Activated T-helper 1 cell treated with Interleukin-2 at 50 U/mL for 16 hours (primary cell): ENCODE measurements around the gene TSPYL1.
"Not testable (repeated sequence)": the region's sequence is repeated elsewhere in the genome, so short reads cannot be mapped to it uniquely, and the experiment has no call there.

Experiments
- DNase-seq: peaks from one replicate; pipeline ENCODE4 v3.0.0-alpha.2; 2020; ENCODE audit warnings: low read depth

Gene TSPYL1

GRCh38 chr6:116279232-116280160 lies at the start of gene TSPYL1:
TSS of gene TSPYL1 (minus strand) at chr6:116279930. CDS start at chr6:116279830, 100 bp downstream.
- DNase-seq: peak; percentile 89

DNA sequence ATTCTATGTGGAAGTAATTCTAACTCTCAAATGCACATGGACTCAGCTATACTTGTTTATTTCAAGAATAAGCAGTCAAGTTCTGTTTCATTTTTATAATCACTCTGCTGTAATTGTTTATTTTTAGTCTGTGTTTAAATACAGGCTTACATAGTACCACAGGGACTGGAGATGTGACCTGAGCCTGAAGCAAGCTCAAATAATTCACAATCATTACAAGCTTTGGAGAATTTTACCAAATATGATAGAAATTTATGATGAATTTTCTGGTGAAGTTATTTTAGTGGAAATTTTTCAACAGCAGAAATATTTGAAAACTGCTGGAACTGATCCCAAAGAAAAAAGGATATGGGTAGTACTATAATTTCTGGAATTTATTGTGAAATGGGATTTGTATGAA lies 49.4 kb upstream of the TSPYL1 start:
- no peak for DNase-seq

GRCh38 chr6:116328528-116328903 lies 48.8 kb upstream of the TSPYL1 start:
- DNase-seq: no peak

DNA sequence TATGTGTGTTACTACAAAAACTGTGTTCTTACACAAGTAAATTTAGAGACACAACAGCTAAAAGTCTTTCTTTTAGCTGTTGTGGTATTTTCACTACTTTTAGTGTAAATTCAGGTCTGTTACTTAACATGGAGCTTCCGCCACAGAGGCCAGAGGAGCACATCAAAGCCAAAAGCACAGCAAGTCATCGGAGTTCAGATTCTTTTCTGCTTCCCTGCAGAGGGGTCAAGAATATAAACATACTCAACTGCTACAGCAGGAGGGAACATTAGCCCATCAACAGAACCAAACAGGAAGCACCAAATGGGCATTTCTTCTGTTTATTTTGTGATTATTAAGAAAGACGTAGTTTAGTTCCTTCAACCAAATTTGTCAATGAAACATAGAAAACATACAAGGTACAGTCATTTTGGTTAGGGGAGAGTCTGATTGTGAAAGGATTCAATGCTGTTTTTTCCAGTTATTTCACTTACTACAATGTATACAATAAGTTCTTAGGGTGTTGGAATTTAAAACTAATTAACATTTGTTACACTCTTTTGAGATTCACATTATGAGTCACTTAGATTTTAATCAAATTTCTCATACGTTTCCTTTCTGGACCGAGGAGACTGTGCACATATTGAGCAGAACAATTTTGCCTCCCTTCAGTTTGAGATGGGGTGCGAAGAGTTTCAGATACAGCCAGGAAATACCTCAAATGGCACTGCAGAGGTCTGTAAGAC lies 48.2 kb upstream of the TSPYL1 start:
- no peak for DNase-seq

DNA sequence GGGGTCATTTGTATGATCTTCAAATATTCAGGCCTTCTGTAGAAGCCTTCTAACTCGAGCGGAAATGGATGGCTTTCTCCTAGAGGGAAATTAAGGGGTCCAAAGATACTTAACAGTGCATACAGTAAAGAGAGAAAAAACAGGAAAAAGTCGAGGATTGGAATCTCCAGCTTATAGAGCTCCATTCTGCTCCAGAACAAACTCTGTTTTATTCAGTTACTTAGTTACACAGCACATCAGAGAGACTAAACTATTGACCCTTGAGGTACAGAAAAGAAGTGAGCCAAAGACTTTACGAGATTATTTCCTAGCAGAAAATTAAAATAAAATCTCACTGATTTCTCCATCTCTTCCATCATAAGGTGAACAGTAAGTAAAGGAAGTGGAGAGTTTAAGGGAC lies 47.3 kb upstream of the TSPYL1 start:
- no peak for DNase-seq

DNA sequence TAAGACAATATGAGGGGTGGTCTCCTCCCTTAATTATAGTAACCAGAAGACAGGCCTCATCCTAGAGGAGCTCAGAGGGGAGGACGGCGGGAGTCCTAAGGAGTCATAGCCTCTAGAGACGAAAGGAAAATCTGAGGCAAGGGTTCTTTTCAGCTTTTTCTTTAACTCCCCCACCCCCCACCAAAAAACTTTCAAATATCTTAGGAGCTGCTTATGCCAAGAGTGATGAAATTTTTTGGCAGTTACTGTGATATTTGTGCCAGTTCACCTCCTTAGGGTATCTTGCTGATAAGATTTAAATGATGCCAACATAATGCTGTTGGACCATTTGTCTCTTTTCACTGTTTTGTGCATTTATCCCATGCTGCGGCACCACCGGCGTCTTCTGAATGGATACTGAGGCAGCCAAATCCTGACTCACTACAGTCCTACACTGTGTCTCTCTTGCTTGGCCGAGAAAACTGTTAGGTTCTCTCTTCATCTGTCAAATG lies 46.5 kb upstream of the TSPYL1 start:
- DNase-seq: no peak

GRCh38 chr6:116325634-116326132 lies 46.0 kb upstream of the TSPYL1 start:
- not testable (repeated sequence) for DNase-seq

- DNase-seq: no peak
These were observed 44.1 kb upstream of the TSPYL1 start for GRCh38 chr6:116323863-116324262.

GRCh38 chr6:116321933-116322332 lies 42.2 kb upstream of the TSPYL1 start:
- DNase-seq: not testable (repeated sequence)

DNA sequence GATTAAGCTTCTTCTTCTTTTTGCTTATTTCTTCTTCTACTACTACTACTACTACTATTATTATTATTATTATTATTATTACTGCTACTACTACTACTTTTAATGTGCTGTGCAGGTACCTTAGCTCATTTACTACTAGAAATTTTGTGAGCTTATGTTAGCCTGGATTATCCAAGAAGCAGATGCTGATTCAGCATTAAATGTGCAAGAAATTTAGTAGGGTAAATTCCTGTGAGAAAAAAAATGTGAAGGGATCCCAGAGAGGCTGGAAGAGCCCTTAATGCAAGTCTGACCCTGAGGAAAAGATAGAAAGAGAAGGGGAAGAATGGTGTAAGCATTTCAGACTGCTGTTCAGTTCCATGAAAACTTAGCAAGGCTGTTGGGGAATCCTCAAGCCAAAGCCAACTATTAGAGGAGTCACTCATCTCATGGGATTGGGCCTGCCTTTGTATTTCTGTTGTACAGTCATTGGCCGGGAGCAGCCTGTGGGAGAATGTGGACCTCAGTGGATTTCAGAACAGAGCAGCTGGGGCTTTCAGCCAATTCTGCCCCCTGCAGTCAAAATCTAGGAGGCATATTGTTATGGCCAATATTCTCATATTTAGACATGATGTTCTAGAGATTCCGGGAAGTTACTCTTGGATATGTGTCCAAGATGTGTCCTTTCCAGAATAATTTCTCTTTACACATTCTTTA lies 37.2 kb upstream of the TSPYL1 start:
- no peak for DNase-seq

DNA sequence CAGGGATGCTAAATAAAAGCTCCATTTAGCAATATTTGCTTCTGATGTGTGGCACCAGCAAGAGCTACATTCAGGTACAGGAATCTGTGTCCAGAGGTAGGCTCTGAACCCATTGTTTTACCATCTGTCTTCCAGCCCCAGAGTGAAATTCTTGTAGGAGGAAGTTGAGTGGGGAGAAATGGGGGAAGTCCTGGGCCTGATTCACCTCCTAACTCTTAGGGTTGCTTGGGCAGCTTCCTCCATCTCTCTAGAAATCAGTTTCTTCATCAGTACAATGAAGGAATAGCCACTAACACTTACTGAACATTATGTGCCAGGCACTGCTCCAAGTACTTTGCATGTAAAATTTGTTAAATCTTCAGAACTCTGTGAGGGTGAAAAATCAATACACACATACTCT lies 35.1 kb upstream of the TSPYL1 start:
- DNase-seq: no peak

DNA sequence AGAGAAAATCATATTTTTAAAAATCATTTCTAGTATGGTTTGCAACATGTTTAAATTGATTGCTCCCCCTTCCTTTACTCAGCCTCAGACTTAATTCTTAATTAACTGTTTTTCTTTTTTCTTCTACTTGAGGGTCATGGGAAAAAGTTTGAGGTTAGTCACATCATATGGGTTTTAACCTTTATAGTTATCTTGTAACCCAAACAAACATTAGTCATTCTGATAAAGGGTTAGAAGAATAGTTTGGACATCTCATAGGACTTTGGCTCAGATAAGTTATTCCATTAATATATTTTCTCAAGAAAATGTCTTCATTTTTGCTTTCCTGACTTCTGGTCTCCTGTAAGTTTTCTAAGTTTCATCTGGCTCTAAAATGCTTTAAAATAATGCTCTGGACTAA lies 34.5 kb upstream of the TSPYL1 start:
- no peak for DNase-seq

GRCh38 chr6:116313101-116313776 lies 33.5 kb upstream of the TSPYL1 start:
- no peak for DNase-seq

GRCh38 chr6:116309657-116310056 lies 29.9 kb upstream of the TSPYL1 start:
- no peak for DNase-seq

GRCh38 chr6:116309001-116309400 lies 29.3 kb upstream of the TSPYL1 start:
- no peak for DNase-seq

- no peak for DNase-seq
These were observed 27.9 kb upstream of the TSPYL1 start for GRCh38 chr6:116307633-116308032.

GRCh38 chr6:116307001-116307400 lies 27.3 kb upstream of the TSPYL1 start:
- DNase-seq: no peak

GRCh38 chr6:116304538-116305097 lies 24.9 kb upstream of the TSPYL1 start:
- DNase-seq: no peak

- no peak for DNase-seq
These were observed 21.4 kb upstream of the TSPYL1 start for GRCh38 chr6:116301104-116301503.

DNA sequence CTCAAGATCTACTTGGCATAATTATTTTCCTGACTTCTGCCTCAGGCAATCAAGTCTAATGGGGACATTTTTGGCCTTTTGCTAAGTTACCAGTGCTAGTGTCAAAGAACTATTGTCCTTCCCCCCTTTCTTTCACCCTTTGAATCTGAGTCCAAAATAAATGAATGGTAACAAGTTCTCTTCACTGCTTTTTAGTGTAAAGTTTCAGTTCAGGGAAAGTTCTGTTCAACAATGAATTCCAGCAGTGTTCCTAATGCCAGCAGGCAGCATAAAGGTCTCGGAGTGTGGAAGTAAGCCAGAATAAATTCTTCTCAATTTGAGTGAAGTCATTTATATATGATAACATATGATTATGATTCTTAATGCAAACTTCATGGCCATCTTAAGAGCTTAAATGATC lies 20.8 kb upstream of the TSPYL1 start:
- DNase-seq: no peak

GRCh38 chr6:116298973-116299372 lies 19.2 kb upstream of the TSPYL1 start:
- DNase-seq: no peak
